Measurements from ENCODE around the gene LRP1-AS.

LRP1-AS gene

GRCh38 chr12:57107456-57108155 lies 39.8 kb downstream of the LRP1-AS start:
- Mint-ChIP-seq H3K4me3 (peak overlapping the region; percentile 14), H3K4me1 (peaks cover 59% of the 10 kb centered on the region), H3K9me3 (no peaks in the 10 kb centered on the region), H3K36me3 (peaks cover 41% of the 10 kb centered on the region), H3K27ac (peak overlapping the region; percentile 66), H3K27me3 (peaks cover 4% of the 10 kb centered on the region)
- CTCF ChIA-PET, result interaction anchor here (0.8 to 2.5 kb wide), 4 partner anchors 37 to 42 kb away, joined by 3 to 8 read pairs (median 4); no protein-coding TSS in a partner anchor
- DNase-seq, result no peak

- Mint-ChIP-seq H3K36me3 (peaks cover 48% of the 10 kb centered on the region), H3K4me1 (peaks cover 63% of the 10 kb centered on the region), H3K4me3 (no peak overlapping the region), H3K9me3 (no peaks in the 10 kb centered on the region), H3K27me3 (no peaks in the 10 kb centered on the region), H3K27ac (peak overlapping the region; percentile 7)
- DNase-seq, result no peak
- CTCF ChIA-PET, result interaction anchor here (0.9 to 1.3 kb wide), 3 partner anchors 12 to 105 kb away, joined by 3 read pairs; no protein-coding TSS in a partner anchor
Observed at GRCh38 chr12:57106021-57106708, 41.3 kb downstream of the LRP1-AS start.

- H3K4me3 Mint-ChIP-seq, result no peak overlapping the region
- H3K27ac Mint-ChIP-seq, result no peak overlapping the region
- peaks cover 70% of the 10 kb centered on the region for H3K4me1 Mint-ChIP-seq
- CTCF ChIA-PET, result interaction anchor here (1.1 to 2.4 kb wide), 4 partner anchors 11 to 104 kb away, joined by 3 to 6 read pairs (median 4); no protein-coding TSS in a partner anchor
- DNase-seq, result no peak
- peaks cover 49% of the 10 kb centered on the region for H3K36me3 Mint-ChIP-seq
- no peaks in the 10 kb centered on the region for H3K27me3 Mint-ChIP-seq
- no peaks in the 10 kb centered on the region for H3K9me3 Mint-ChIP-seq
Observed at GRCh38 chr12:57105011-57105753, 42.2 kb downstream of the LRP1-AS start.

GRCh38 chr12:57104292-57104910 lies 43.0 kb downstream of the LRP1-AS start:
- CTCF ChIA-PET, result interaction anchor here (1.2 to 2.4 kb wide), 3 partner anchors 8 to 71 kb away, joined by 4 to 6 read pairs (median 5); no protein-coding TSS in a partner anchor
- DNase-seq, result no peak
- Mint-ChIP-seq H3K27ac (no peak overlapping the region), H3K36me3 (peaks cover 54% of the 10 kb centered on the region), H3K27me3 (no peaks in the 10 kb centered on the region), H3K4me3 (no peak overlapping the region), H3K4me1 (peaks cover 68% of the 10 kb centered on the region), H3K9me3 (no peaks in the 10 kb centered on the region)

GRCh38 chr12:57103856-57104255 lies 43.6 kb downstream of the LRP1-AS start:
- no peaks in the 10 kb centered on the region for H3K27me3 Mint-ChIP-seq
- peaks cover 57% of the 10 kb centered on the region for H3K36me3 Mint-ChIP-seq
- no peak overlapping the region for H3K4me3 Mint-ChIP-seq
- H3K9me3 Mint-ChIP-seq, result no peaks in the 10 kb centered on the region
- H3K4me1 Mint-ChIP-seq, result peaks cover 71% of the 10 kb centered on the region
- CTCF ChIA-PET, result interaction anchor here (1.5 to 2.4 kb wide), 2 partner anchors 8 to 12 kb away, joined by 5 to 6 read pairs; no protein-coding TSS in a partner anchor
- DNase-seq, result no peak
- H3K27ac Mint-ChIP-seq, result no peak overlapping the region

- CTCF ChIA-PET, result interaction anchor here (0.9 to 2.4 kb wide), 3 partner anchors 10 to 31 kb away, joined by 3 to 6 read pairs (median 5); partner anchors contain the start of gene STAT6
- no peaks in the 10 kb centered on the region for H3K27me3 Mint-ChIP-seq
Observed at GRCh38 chr12:57101892-57102695, 45.3 kb downstream of the LRP1-AS start.

GRCh38 chr12:57099766-57100165 lies 47.7 kb downstream of the LRP1-AS start:
- no peaks in the 10 kb centered on the region for H3K27me3 Mint-ChIP-seq
- CTCF ChIA-PET, result interaction anchor here (1.0 to 10.4 kb wide), 7 partner anchors 10 to 68 kb away, joined by 3 to 100 read pairs (median 5); partner anchors contain the start of genes NEMP1 and STAT6
- H3K4me1 Mint-ChIP-seq, result peaks cover 60% of the 10 kb centered on the region
- H3K36me3 Mint-ChIP-seq, result peaks cover 58% of the 10 kb centered on the region
- DNase-seq, result no peak
- H3K4me3 Mint-ChIP-seq, result no peak overlapping the region
- H3K9me3 Mint-ChIP-seq, result no peaks in the 10 kb centered on the region
- H3K27ac Mint-ChIP-seq, result peak overlapping the region; percentile 59

More at GRCh38 chr12:57101892-57102695, 45.3 kb downstream of the LRP1-AS start:
- Mint-ChIP-seq H3K9me3 (no peaks in the 10 kb centered on the region), H3K4me3 (no peak overlapping the region), H3K36me3 (peaks cover 58% of the 10 kb centered on the region), H3K27ac (peak overlapping the region; percentile 58), H3K4me1 (peaks cover 56% of the 10 kb centered on the region)
- DNase-seq, result no peak

GRCh38 chr12:57099047-57099714 lies 48.2 kb downstream of the LRP1-AS start:
- Mint-ChIP-seq H3K4me3 (no peak overlapping the region), H3K27me3 (no peaks in the 10 kb centered on the region), H3K27ac (peak overlapping the region; percentile 66), H3K4me1 (peaks cover 62% of the 10 kb centered on the region), H3K9me3 (no peaks in the 10 kb centered on the region), H3K36me3 (peaks cover 55% of the 10 kb centered on the region)
- no peak for DNase-seq
- CTCF ChIA-PET, result interaction anchor here (1.0 to 10.4 kb wide), 7 partner anchors 9 to 68 kb away, joined by 3 to 100 read pairs (median 5); partner anchors contain the start of genes NEMP1 and STAT6

GRCh38 chr12:57098546-57098945 lies 48.9 kb downstream of the LRP1-AS start:
- Mint-ChIP-seq H3K9me3 (no peaks in the 10 kb centered on the region), H3K27ac (peak overlapping the region; percentile 66), H3K36me3 (peaks cover 55% of the 10 kb centered on the region), H3K4me1 (peaks cover 65% of the 10 kb centered on the region), H3K4me3 (no peak overlapping the region), H3K27me3 (no peaks in the 10 kb centered on the region)
- DNase-seq, result no peak
- CTCF ChIA-PET, result interaction anchor here (1.2 to 10.4 kb wide), 4 partner anchors 8 to 67 kb away, joined by 3 to 100 read pairs (median 5); partner anchors contain the start of gene STAT6

- peaks cover 71% of the 10 kb centered on the region for H3K4me1 Mint-ChIP-seq
- no peak for DNase-seq
Observed at GRCh38 chr12:57097554-57097835, 49.9 kb downstream of the LRP1-AS start.

GRCh38 chr12:57096748-57097553 lies 50.5 kb downstream of the LRP1-AS start:
- CTCF ChIA-PET, result interaction anchor here (1.0 to 10.4 kb wide), 4 partner anchors 14 to 28 kb away, joined by 3 to 100 read pairs (median 6); partner anchors contain the start of gene STAT6
- Mint-ChIP-seq H3K4me3 (no peak overlapping the region), H3K36me3 (peaks cover 53% of the 10 kb centered on the region), H3K27me3 (no peaks in the 10 kb centered on the region), H3K4me1 (peaks cover 67% of the 10 kb centered on the region), H3K27ac (peak overlapping the region; percentile 50), H3K9me3 (no peaks in the 10 kb centered on the region)
- DNase-seq, result no peak

More at GRCh38 chr12:57097554-57097835, 49.9 kb downstream of the LRP1-AS start:
- Mint-ChIP-seq H3K9me3 (no peaks in the 10 kb centered on the region), H3K4me3 (no peak overlapping the region), H3K36me3 (peaks cover 57% of the 10 kb centered on the region), H3K27me3 (no peaks in the 10 kb centered on the region), H3K27ac (no peak overlapping the region)
- CTCF ChIA-PET, result interaction anchor here (1.0 to 10.4 kb wide), 2 partner anchors 13 to 27 kb away, joined by 3 to 100 read pairs; partner anchors contain the start of gene STAT6
